ENCODE results near the gene MTG1.

The MTG1 gene

DNA sequence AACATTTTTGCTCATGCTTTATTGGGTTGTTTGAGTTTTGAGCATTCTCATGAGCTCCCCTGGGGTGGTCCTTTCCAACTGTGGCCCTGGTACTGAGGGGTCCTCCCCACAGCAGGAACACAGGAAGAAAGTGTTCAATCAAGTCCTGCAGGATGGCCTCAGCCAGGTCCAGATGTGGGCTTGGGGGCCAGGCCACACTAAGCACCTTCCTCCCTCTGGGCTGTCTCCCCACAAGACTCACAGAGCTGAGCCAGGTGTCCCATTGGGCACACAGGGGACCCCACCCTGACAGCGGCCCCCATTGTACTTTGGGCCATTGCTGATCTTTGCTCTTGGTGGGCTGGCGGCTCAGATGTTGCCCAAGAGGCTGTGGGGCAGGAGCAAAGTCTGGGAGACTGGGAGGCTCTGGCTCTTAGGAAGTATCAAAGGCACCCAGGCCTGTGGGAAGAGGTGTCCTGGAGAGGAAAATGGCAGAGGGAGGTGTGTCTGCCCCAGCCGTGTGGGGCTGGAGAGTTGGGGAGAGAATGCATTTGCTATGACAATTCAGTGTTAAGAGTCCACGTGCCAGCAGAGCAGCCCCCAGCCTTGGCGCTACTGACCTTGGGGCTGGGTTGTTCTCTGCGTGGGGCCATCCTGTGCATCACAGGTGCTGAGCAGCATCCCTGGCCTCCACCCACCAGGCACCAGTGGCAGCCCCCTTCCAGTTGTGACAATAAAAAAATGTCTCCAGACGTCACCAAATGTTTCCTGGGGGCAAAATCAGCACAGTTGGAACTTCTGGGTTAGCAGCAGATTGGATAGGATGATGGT is 77.5 kb downstream of the MTG1 start:
- DNase-seq, result no peak
